Lower lobe of right lung (tissue), 2 donors: Measurements from ENCODE around the gene STON2. TPM values are rescaled to one million over a fixed set of nuclear protein-coding genes. Genes with fewer than 3 reads are reported as not detected.

Experiments used
- ATAC-seq, 2 donors: fragments of 200-7000 bp; cut with Tn5 transposase; one replicate each; pipeline ENCODE4 v1.9.1; 2020 to 2022; ENCODE audit warnings: mild to moderate bottlenecking in 2 of 2, moderate library complexity in 2 of 2
- DNase-seq: peaks from one replicate; pipeline ENCODE4 v3.0.0-alpha.2; 2020
- H3K27ac ChIP-seq: fragments of 200-600 bp; one replicate; pipeline ENCODE4 v1.8.0; 2022
- H3K27me3 ChIP-seq: fragments of 200-600 bp; one replicate; pipeline ENCODE4 v1.8.0; 2022; ENCODE audit warnings: low read depth
- H3K36me3 ChIP-seq: fragments of 200-600 bp; one replicate; pipeline ENCODE4 v1.8.0; 2022; ENCODE audit warnings: mild to moderate bottlenecking
- H3K4me1 ChIP-seq: fragments of 200-600 bp; one replicate; pipeline ENCODE4 v1.8.0; 2022
- H3K4me3 ChIP-seq: fragments of 200-600 bp; one replicate; pipeline ENCODE4 v1.8.0; 2022; ENCODE audit warnings: mild to moderate bottlenecking
- H3K9me3 ChIP-seq: fragments of 200-600 bp; one replicate; pipeline ENCODE4 v1.8.0; 2022
- intact Hi-C: fragments of 100-400 bp; cut with DNase I; formaldehyde crosslinking; loops from one replicate; pipeline ENCODE4 v1.11.0; 2022
- total RNA-seq: library from RNA; stranded (reverse); fragmentation: NEBNext Ultra II Directional; extraction: Animal tissue kit (Norgen Biotek cat#: 25700); gene quantifications from one replicate; pipeline ENCODE4 v1.2.1, GENCODE V29; 2021
- TF ChIP-seq, protein P1 (sequence below): fragments of 200-600 bp; IDR thresholded peaks from one replicate; pipeline ENCODE4 v1.8.0; 2022; ENCODE audit warnings: antibody characterized with exemption, mild to moderate bottlenecking
- donor health status: DM: no; HTN: yes; CAD: no; lungs with severe emphysema.

Gene STON2
- total RNA-seq, 1 donor from 2014 or later = 34.3 TPM

DNA sequence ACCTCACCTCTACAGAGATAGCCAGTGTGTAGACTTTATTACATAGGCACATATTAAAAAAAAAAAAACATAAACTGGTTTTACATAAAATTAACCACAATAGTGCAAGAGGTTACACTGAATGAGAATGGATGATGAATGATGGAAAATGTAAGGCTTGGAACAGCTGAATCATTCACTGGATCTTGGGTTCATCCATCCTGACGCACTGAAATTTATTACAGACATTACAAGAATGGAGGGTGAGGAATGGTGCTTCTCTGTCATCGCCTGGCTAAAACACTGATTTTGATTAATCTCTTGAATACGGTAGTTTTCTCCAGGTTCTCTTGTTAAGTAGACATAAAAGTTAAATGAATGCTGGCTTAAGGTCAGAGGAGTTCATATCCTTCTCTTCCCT lies 139.4 kb downstream of the STON2 start:
- DNase-seq = no peak
- no peak overlapping the region for H3K27ac ChIP-seq
- TF ChIP-seq, protein P1, sequence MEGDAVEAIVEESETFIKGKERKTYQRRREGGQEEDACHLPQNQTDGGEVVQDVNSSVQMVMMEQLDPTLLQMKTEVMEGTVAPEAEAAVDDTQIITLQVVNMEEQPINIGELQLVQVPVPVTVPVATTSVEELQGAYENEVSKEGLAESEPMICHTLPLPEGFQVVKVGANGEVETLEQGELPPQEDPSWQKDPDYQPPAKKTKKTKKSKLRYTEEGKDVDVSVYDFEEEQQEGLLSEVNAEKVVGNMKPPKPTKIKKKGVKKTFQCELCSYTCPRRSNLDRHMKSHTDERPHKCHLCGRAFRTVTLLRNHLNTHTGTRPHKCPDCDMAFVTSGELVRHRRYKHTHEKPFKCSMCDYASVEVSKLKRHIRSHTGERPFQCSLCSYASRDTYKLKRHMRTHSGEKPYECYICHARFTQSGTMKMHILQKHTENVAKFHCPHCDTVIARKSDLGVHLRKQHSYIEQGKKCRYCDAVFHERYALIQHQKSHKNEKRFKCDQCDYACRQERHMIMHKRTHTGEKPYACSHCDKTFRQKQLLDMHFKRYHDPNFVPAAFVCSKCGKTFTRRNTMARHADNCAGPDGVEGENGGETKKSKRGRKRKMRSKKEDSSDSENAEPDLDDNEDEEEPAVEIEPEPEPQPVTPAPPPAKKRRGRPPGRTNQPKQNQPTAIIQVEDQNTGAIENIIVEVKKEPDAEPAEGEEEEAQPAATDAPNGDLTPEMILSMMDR = no peak
- ATAC-seq = no peak
- H3K4me1 ChIP-seq = no peaks in the 10 kb centered on the region
- H3K36me3 ChIP-seq = no peaks in the 10 kb centered on the region
- H3K9me3 ChIP-seq = no peaks in the 10 kb centered on the region
- intact Hi-C loops = loop anchor here (10.0 kb wide), 1 partner anchor 194 kb away; no protein-coding TSS in a partner anchor
- no peak overlapping the region for H3K4me3 ChIP-seq
- no peaks in the 10 kb centered on the region for H3K27me3 ChIP-seq

DNA sequence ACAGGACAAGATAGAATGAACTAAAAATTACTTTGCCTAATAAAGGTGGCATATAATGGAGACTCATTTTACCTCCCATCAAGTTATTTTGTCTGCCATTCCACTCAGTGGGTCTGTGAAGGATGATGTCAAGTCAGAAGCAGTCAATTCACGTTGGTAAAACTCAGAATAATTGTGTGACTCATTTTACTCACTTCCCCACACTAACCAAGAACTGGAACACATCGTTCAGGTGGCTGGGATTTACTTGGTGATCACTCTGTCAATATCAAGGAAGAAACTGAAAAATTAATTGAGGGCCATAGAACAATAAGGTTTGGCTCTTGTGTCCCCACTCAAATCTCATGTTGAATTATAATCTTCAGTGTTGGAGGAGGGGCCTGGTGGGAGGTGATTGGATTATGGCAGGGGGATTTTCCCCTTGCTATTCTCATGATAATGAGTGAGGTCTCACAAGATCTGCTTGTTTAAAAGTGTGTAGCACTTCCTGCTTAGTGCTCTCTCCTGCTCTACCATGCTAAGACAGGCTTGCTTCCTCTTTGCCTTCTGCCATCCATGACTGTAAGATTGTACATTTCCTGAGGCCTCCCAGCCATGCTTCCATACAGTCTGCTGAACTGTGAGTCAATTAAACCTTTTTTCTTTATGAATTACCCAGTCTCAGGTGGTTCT lies 143.7 kb downstream of the STON2 start:
- Histone ChIP-seq H3K4me1 (no peaks in the 10 kb centered on the region), H3K36me3 (no peaks in the 10 kb centered on the region), H3K27me3 (no peaks in the 10 kb centered on the region), H3K4me3 (no peak overlapping the region), H3K27ac (no peak overlapping the region), H3K9me3 (no peaks in the 10 kb centered on the region)
- ATAC-seq = no peak
- DNase-seq = no peak
- TF ChIP-seq, protein P1 = no peak
- intact Hi-C loops = no loop called here

DNA sequence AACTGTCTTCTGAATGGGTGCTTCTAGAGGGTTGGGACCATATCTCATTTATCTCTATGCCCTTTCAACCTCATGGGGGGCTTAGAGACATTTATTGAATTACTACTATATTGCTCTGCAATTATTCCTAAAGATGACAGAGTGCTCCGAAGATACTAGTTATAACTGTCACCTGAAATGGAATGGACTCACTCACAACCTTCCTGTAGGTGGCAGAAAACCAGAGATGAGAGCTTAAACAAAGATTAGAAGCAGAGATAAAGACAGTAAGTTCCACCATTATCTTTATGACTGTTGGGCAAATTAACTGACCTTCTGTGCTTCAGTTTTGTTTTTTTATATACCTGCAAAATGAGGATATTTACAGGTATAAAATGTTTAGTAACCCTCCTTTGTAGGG lies 147.8 kb downstream of the STON2 start:
- no peak overlapping the region for H3K4me3 ChIP-seq
- H3K36me3 ChIP-seq = no peaks in the 10 kb centered on the region
- no peak overlapping the region for H3K27ac ChIP-seq
- no peaks in the 10 kb centered on the region for H3K4me1 ChIP-seq
- TF ChIP-seq, protein P1 = no peak
- intact Hi-C loops = no loop called here
- ATAC-seq (no peak), DNase-seq (no peak)
- no peaks in the 10 kb centered on the region for H3K27me3 ChIP-seq
- no peaks in the 10 kb centered on the region for H3K9me3 ChIP-seq

DNA sequence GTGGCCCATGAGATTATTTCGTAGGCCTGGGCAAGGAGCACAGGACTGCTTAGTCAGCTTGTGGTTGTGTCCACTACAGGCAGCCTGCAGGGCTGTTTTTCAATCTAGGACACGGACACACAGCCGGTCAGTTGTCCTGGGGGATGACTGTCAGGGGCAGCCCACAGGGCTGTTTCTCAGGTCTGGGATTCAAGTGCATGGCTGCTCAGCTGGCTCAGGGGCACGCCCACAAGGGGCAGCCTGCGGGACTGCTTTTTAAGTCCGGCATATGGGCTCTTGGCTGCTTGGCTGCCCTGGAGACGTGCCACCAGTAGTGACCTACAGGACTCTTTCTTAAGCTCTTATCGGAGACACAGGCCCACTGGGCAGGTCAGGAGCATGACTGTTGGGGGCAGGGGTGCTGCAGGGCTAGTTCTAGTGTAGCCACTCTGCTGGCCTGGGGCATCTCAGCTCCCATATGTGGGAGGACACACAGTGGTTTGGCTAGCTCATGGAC lies 152.8 kb downstream of the STON2 start:
- TF ChIP-seq, protein P1 = no peak
- ATAC-seq = peak in 1 of 2 donors; percentile 35
- Histone ChIP-seq H3K4me1 (no peaks in the 10 kb centered on the region), H3K9me3 (peaks cover 4% of the 10 kb centered on the region), H3K36me3 (no peaks in the 10 kb centered on the region), H3K27ac (no peak overlapping the region), H3K27me3 (no peaks in the 10 kb centered on the region), H3K4me3 (no peak overlapping the region)
- no peak for DNase-seq
- intact Hi-C loops = no loop called here

DNA sequence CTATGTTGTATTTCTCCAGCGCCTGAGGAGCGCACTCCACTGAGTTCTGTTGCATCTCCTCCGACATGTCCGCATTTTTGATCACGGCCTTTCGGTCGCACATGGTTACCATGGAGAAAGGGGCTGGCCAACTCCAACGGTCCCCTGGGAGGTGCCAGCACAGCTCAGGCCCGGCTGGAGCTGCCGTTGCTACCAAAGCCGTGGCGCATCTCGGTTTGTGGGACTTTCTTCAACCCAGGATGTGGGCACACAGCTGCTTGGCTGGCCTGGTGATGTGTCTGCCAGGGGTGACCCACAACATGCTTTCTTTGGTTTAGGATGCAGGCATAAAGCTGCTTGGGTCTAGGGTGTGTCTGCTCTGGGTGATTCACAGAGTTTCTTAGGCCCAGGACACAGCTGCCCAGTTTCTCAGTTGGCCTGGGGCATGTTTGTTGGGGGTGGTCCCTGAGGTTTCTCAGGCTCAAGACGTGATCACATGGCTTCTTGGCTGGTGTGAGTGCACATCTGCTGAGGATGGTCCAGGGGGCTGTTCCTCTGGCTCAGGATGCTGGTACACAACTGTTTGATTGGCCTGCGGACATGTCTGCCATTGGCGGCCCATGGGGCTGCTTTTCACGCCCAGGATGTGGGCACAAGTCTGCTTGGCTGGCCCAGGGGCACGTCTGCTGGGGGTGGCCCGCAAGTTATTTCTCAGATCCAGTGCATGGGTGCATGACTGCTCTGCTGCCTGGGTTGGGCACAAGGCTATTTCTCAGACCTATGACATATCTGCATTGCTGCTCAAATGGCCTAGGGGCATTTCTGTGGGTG lies 153.5 kb downstream of the STON2 start:
- H3K27ac ChIP-seq = no peak overlapping the region
- ATAC-seq = peak in 1 of 2 donors; percentile 29
- intact Hi-C loops = no loop called here
- TF ChIP-seq, protein P1 = no peak
- no peaks in the 10 kb centered on the region for H3K27me3 ChIP-seq
- peak; percentile 39 for DNase-seq
- H3K9me3 ChIP-seq = peaks cover 4% of the 10 kb centered on the region
- no peak overlapping the region for H3K4me3 ChIP-seq
- no peaks in the 10 kb centered on the region for H3K36me3 ChIP-seq
- no peaks in the 10 kb centered on the region for H3K4me1 ChIP-seq
